ENCODE measurements around the gene HYDIN.

DNA sequence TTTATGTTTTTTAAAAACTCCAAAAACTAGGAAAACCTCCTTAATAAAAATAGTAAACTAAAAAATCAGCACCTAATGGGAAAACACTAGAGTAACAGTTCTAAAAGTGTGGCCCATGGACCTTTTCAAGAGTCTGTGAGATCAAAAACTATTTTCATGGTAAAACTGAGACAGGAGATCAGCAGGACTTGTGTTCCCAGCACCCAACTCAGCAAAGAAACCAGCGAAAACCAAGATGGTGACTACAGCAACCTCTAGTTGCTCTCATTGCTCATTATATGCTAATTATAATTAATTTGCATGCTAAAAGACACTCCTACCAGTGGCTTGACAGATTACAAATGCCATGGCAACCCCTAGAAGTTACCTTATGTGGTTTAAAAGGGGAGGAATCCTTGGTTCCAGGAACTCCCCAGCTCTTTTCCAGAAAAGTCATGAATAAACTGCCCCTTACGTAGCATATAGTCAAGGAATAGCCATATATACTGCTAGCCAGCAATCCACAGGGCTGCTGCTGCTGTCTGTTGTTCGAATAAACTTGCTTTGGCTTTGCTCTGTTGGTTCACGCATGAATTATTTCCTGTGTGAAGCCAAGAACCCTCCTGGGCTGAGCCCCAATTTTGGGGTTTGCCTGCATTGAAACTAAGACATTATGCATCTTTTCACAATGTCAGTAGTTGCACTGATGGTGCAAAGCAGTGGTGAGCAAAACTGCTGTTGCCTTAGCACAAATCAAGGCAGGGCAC lies 46.2 kb upstream of the HYDIN start:
- TF ChIP-seq RAD21 (IDR thresholded peaks at IDR 0.05; ENCODE audit: low read length) (no peak), SIN3A (IDR thresholded peaks at IDR 0.05; ENCODE audit: borderline replicate concordance, low read depth, low read length) (no peak)
- TF ChIP-seq, protein P1, sequence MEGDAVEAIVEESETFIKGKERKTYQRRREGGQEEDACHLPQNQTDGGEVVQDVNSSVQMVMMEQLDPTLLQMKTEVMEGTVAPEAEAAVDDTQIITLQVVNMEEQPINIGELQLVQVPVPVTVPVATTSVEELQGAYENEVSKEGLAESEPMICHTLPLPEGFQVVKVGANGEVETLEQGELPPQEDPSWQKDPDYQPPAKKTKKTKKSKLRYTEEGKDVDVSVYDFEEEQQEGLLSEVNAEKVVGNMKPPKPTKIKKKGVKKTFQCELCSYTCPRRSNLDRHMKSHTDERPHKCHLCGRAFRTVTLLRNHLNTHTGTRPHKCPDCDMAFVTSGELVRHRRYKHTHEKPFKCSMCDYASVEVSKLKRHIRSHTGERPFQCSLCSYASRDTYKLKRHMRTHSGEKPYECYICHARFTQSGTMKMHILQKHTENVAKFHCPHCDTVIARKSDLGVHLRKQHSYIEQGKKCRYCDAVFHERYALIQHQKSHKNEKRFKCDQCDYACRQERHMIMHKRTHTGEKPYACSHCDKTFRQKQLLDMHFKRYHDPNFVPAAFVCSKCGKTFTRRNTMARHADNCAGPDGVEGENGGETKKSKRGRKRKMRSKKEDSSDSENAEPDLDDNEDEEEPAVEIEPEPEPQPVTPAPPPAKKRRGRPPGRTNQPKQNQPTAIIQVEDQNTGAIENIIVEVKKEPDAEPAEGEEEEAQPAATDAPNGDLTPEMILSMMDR (IDR thresholded peaks at IDR 0.05), result no peak
